Measurements from ENCODE around the gene TIMM29.
"Not testable (repeated sequence)": the region's sequence is repeated elsewhere in the genome, so short reads cannot be mapped to it uniquely, and the experiment has no call there.

The TIMM29 gene

DNA sequence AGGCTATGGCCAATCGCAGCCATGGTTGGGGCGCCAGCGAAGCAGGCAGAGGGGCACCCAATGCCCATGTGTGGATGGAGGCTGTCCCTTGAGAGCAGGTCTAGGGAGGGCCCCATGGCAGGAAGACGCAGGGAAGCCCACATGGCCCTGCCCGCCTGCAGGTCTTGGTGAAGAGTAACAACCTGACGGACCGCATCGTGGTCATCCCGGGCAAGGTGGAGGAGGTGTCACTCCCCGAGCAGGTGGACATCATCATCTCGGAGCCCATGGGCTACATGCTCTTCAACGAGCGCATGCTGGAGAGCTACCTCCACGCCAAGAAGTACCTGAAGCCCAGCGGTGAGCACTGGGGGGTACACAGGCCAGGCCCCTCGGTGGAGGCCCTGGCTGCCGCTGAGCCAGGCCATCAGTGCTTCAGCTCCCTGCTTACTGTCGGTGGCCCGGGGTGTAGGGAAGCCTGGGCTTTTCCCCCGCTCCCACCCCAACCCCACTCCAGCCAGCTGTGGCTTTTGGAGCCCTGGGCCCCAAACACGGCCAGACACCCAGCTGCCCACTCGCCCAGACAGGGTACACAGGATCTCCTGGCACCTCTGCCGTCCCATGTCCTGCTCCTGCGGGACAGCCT is 14.8 kb upstream of the TIMM29 start:
- DNase-seq: no peak

DNA sequence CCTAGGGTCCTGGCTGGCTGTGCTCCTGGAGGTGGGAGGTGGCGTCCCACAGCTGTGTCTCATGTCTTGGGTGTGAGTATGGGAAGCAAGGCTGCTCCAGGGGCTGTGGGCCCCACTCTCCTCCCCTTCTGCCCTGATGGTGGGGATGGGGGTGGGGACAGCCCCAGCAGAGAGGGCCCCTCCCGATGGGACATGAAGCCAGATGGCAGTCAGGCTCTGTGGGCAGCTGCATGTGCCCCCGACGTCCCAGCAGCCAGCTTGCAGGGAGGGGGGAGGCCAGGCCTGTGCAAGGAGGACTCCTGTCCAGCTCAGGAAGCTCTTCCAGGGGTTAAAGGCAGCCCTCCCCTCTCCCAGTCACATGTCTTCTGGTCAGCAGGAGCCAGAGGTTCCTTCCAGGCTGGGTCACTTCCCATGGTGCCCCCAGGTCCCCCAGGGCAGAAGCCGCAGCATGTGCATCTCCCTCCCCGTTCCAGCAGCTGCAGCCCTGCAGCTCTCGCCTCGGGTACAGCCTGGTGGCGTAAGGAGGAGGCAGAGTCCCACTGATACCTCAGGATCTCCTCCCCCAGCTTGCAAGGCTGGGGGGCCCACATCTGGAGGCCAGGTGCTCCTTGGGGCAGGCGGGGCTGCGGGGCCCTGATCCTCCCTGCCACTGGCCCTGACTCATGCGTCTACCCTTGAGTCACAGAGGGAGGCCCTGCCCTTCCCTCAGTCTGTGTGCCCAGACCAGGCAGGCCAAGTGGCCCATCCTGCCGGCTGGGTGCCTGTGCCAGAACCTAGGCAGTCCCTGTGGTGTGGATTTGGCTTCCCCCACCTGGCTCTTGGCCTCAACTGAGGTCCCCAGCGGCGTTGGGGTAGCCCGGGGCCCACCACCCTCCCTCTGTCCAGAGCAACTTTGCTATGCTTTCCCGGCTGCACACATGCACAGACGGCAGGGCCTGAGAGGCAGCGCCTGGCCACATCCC is 13.2 kb upstream of the TIMM29 start:
- DNase-seq: no peak

DNA sequence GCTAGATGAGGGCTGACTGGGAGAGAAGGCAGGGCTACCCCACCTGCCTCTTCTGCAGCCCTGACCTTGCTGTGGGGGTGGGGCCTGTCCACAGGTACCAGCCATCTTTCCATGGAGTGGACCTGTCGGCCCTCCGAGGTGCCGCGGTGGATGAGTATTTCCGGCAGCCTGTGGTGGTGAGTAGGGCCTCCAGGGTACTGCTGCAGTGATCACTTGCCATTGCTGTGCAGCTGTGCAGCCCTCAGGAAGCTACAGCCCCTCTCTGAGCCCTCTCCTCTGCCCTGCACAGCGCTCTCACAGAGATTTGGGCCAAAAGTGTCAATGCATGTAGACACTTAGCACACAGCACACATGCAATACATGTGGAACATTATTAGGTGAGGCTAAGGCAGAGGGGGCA is 12.0 kb upstream of the TIMM29 start:
- DNase-seq: no peak

DNA sequence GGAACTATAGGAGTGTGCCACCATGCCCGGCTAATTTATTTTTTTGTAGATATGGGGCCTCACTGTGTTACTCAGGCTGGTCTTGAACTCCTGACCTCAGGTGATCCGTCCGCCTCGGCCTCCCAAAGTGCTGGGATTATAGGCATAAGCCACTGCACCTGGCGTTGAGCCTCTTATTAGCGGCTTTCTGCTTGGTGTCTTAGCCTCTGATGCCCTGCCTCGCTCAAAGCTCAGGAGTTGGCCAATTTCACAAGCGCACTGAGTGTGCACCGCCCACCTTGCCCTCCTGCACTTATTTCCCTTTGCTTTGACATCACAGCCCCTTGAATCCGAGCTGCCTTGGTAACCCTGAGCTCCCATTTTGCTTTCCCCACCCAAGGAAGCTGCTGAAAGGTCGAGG is 10.3 kb upstream of the TIMM29 start:
- no peak for DNase-seq

DNA sequence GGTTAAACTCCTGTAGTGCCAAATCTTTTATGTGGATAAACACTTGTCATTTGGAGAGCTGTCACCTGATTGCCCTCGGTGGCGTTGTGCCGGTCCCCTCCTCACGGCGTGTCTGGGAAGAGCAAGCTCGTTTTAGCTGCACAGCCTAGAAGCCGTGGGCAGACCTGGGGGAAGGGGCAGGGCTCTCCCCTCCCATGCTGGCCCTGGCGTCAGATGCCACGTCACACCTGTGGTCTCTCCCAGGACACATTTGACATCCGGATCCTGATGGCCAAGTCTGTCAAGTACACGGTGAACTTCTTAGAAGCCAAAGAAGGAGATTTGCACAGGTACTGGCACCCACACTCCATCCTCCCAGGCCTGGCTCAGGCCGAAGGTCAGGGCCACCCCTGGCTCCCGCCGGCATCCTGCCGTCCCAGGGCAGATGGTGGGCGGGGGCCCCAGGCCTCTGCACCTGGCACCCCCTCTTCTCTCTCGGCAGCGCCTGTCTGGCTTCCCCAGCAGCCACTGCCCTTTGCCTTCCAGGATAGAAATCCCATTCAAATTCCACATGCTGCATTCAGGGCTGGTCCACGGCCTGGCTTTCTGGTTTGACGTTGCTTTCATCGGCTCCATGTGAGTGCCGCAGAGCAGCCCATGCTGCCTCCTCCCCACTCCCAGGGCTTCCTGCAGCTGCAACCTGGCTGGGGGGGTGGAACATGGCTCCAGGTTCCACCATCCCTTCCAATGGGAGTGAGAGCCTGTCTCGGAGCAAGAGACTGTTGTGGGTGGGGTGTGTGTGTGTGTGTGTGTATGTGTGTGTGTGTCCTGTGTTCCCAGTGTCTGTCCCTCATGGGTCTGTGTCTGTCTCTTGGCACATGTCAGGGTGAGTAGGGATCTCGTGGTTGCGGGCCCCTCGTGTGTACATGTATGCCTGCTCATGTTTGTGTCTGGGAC is 9.0 kb upstream of the TIMM29 start:
- no peak for DNase-seq

DNA sequence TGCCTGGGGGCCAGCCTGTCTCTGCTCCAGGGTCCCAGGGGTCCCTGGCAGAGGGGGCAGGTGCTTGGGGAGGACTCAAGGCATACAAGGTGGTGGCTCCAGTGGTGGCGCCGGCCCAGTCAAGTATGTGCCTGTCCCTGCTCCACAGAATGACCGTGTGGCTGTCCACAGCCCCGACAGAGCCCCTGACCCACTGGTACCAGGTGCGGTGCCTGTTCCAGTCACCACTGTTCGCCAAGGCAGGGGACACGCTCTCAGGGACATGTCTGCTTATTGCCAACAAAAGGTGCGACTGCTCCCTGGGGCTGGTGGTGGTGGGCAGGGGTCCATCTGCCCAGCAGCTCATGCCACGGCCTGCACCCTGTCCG is 8.3 kb upstream of the TIMM29 start:
- no peak for DNase-seq

DNA sequence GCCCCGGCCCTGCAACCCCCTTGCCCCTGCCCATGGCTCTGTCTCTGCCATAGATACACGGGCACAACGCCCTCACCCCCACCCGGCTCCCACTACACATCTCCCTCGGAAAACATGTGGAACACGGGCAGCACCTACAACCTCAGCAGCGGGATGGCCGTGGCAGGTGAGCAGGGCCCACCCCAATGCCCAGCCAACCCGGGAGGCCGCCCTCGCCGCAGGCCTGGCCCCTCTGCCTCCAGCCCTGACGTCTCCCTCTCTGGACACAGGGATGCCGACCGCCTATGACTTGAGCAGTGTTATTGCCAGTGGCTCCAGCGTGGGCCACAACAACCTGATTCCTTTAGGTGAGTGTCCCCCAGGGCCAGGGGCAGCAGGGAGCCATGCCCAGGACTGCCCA is 7.8 kb upstream of the TIMM29 start:
- DNase-seq: no peak

DNA sequence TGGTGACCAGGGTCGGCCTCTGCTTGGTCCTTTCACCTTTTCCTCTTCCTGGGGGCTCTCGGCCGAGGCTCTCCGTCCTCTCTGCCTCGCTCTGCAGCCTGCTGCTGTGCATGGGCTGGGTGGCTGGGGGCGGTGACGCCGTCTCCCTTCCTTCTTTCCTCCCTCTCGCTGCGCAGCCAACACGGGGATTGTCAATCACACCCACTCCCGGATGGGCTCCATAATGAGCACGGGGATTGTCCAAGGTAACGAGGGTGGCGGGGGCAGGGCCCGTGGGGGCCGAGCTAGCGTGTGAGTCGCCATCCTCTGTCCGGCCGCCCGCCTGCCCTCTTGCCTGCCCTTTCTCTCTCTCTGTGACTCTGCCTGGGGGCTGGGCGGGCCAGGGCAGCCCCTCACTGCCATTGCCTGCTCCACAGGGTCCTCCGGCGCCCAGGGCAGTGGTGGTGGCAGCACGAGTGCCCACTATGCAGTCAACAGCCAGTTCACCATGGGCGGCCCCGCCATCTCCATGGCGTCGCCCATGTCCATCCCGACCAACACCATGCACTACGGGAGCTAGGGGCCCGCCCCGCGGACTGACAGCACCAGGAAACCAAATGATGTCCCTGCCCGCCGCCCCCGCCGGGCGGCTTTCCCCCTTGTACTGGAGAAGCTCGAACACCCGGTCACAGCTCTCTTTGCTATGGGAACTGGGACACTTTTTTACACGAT is 7.3 kb upstream of the TIMM29 start:
- DNase-seq: no peak

DNA sequence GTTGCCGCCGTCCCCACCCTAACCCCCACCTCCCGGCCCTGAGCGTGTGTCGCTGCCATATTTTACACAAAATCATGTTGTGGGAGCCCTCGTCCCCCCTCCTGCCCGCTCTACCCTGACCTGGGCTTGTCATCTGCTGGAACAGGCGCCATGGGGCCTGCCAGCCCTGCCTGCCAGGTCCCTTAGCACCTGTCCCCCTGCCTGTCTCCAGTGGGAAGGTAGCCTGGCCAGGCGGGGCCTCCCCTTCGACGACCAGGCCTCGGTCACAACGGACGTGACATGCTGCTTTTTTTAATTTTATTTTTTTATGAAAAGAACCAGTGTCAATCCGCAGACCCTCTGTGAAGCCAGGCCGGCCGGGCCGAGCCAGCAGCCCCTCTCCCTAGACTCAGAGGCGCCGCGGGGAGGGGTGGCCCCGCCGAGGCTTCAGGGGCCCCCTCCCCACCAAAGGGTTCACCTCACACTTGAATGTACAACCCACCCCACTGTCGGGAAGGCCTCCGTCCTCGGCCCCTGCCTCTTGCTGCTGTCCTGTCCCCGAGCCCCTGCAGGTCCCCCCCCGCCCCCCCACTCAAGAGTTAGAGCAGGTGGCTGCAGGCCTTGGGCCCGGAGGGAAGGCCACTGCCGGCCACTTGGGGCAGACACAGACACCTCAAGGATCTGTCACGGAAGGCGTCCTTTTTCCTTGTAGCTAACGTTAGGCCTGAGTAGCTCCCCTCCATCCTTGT is 6.5 kb upstream of the TIMM29 start:
- no peak for DNase-seq

DNA sequence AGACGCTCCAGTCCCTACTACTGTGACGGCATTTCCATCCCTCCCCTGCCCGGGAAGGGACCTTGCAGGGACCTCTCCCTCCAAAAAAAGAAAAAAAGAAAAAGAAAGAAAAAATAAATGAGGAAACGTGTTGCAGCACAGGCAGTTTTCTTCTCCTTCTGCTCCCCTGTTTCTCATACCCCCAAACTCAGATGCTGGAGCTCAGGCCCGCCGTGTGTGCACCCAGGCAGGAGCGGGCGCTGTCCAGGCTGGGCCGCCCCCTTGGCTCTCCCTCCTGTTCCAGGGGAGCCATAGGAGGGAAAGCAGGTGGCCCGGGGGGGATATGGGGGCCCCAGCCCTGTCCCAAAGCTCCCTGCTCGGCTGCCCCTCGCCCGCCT is 6.0 kb upstream of the TIMM29 start:
- DNase-seq: no peak

DNA sequence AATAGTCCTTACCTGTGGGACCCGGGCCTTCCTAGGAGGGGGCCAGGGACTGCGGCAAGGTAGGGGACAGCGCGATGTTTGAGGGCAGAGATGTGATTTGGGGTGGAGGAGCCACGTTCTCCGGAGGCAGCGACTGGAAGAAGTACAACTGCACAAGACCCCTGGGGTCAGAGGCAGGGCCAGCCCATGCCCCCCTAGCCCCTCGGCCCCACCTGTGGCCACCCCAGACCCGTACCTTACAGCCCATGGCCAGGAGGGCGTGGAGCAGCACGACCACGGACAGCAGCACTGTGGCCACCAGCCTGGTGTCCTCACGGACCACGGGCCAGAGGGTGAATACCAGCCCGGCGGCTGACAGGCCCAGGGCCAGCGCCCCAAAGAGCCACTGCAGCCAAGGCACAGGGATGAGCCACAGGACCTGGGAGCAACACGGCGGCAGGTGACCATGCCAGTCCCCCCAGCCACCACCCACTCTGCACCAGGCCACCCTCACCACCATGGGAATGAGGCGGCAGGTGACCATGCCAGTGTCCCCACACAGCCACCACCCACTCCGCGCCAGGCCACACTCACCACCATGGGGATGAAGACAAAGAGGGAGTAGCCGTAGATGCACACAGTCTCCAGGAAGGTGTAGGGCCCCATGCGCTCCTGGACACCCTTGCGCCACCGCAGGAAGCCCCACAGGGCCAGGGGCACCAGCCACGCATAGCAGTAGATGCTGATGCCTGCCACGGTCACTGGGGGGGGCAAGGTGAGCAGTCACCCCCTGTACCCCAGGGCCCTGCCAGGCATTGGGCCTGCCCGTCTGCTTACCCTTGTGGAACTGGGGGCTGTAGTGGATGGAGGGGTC is 5.1 kb upstream of the TIMM29 start:
- DNase-seq: peak; percentile 15

DNA sequence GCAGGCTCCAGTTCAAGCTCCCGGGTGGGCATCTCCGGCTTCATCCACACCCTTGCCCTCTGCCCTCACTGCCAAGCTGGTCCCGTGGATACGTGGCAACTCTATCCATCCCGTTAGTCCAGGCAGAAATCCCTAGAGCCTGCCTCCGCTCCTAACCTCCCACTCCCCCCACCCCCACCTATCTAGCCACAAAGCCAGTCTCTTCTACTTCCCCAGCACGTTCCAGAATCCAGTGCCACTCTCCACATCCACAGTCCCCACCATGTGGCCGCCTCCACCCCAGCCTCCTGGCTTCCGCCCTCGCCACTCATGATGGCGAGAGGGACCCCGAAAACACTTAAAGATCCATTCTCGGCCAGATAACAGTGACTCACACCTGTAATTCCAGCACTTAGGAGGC is 4.0 kb upstream of the TIMM29 start:
- no peak for DNase-seq

DNA sequence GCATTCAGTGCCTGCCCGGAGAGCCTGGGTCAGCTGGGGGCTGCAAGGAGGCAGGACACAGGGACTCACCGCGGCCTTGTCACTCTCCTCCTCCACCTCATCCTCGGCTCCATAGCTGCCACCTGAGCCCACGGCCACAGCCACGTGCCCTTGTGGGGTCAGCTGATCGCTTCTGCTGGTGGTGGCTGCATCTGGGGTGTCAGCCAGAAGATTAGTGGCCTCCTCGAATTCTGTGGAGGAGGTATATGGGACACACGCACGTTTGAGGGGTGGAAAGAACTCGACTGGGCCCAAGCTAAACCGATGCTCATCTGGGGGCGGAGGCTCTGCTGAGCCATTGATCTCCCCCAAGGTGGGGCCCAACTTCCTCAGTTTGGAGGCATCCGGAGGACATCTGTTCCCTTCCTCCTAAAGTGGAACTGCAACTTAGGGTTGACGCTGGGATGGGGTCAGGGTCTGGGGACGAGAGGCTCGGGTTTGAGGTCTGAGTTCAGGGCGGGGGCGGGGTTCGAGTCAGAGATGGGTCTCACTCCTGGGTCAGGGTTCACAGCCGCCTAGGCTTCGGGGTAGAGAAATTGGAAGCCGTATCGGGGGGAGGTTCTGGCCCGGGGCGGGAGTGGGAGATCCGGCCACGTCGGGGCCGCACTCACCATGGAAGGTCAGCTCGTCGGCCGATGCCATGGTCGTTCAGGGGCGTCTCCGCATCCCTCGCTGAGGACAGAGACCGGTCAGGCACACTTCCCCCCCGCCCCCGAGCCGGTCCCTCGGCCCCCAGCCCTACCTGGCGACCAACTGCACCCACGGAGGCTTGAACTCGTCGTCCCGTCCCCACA is 665 bp upstream of the TIMM29 start:
- DNase-seq: no peak

DNA sequence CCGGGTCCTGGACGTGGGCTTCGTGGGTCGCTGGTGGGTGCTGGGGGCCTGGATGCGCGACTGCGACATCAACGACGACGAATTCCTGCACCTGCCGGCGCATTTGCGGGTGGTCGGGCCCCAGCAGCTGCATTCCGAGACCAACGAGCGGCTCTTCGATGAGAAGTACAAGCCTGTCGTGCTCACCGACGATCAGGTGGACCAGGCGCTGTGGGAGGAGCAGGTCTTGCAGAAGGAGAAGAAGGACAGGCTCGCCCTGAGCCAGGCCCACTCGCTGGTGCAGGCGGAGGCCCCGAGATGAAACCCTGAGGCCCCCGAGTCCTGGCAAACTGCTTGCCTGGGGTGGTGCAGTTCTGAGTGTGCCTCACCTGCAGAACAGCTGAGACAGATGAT is 787 bp downstream of the TIMM29 start:
- DNase-seq: peak; percentile 16

DNA sequence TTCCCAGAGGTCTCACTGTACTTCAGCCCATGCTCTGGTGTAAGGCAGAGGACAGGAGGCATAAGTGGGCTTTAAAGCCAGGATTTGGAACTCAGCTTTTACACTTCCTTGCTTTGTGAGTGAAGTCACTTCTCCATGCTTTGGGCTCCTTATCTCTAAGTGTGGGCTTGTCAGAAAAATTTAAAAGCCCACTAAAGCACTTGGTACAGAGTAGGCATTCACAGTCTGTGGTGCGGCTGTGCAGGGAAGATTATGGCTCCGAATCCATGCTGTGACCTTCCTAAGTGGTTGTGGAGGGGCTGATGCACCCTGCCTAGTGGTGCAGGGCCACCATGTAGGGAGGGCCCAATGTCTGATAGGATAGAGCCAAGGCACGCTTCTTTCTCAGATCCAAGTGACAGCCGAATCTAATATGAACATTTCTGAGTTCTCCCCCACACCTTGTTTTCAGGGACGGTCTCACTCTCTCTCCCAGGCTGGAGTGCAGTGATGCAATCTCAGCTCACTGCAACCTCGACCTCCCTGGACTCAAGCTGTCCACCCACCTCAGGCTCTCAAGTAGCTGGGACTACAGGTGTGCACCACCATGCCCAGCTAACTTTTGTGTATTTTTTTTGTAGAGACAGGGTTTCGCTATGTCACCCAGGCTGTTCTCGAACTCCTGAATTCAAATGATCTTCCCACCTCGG is 6.9 kb downstream of the TIMM29 start:
- DNase-seq: no peak

DNA sequence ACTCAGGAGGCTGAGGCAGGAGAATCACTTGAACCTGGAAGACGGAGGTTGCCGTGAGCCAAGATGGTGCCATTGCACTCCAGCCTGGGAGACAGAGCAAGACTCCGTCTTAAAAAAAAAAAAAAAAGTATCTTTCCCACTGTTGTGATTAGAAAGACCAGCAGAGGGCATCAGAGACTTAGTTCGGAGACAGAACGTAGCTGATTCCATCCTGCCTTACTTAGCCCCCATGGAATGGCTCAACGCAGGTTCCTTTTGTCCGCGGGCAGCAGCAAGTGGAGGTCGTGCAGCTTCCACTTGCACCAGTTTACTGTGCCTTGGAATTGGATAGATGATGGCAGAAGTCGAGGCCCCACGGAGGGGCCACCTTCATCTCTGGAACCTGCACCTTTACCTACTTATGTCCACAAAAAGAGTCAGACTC is 8.1 kb downstream of the TIMM29 start:
- no peak for DNase-seq

DNA sequence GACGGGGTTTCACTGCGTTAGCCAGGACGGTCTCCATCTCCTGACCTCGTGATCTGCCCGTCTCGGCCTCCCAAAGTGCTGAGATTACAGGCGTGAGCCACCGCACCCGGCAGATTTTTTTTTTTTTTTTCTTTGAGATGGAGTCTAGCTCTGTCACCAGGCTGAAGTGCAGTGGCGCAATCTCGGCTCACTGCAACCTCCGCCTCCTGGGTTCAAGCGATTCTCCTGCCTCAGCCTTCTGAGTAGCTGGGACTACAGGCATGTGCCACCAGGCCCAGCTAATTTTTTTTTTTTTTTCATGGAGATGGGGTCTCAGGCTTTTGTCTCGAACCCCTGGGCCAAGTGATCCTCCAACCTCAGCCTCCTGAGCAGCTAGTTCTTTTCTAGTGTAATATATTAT is 13.0 kb downstream of the TIMM29 start:
- DNase-seq: not testable (repeated sequence)

DNA sequence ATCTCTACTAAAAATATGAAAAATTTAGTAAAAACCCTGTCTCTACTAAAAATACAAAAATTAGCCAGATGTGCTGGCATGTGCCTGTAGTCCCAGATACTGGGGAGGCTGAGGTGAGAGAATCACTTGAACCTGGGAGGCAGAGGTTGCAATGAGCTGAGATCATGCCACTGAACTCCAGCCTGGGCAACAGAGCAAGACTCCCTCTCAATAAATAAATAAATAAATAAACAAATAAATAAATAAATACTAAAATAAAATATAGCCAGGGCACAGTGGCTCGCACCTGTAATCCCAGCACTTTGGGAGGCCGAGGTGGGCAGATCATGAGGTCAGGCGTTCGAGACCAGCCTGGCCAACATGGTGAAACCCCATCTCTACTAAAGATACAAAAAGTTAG is 14.8 kb downstream of the TIMM29 start:
- DNase-seq: not testable (repeated sequence)

DNA sequence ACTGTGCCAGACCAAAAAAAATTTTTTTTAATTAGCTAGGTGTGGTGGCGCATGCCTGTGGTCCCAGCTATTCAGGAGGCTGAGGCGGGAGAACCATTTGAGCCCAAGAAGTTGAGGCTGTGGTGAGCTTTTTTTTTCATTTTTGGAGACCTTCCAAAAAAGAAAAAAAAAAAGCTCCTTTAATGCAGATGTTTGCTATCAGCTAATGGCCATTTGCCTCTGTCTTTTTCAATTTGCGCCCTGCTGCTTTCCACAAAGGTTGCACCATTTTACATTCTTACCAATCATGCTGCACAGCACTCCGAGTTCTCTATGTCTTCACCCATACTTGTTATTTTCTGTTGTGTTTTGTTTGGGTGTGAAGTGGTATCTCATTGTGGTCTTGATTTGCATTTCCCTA is 16.7 kb downstream of the TIMM29 start:
- DNase-seq: no peak

All from activated CD8-positive, alpha-beta memory T cell treated with anti-CD3 and anti-CD28 coated beads, Interleukin-2, amount 50 U/mL, for 4 hours (primary cell).